H1 (cell line): ENCODE results near the gene SIAH3. TPM values are rescaled to one million over a fixed set of nuclear protein-coding genes. Genes with fewer than 3 reads are reported as not detected.

ENCODE experiments used
- CTCF ChIA-PET: fragments of 300-600 bp; sonication (Branson Sonifier 250); formaldehyde crosslinking; loops from one replicate; lab custom pipeline; 2021; ENCODE audit not compliant: partially characterized antibody; lab: Charles Lee
- POLR2A ChIA-PET: fragments of 300-600 bp; sonication (Branson Sonifier 250); formaldehyde crosslinking; loops from one replicate; lab custom pipeline; 2021; ENCODE audit warnings: inconsistent platforms; ENCODE audit not compliant: partially characterized antibody; lab: Charles Lee
- DNase-seq, 2 experiments: peaks; one replicate each; pipeline versions ENCODE4 v3.0.0 to v3.0.0-alpha.2; 2010 to 2022; ENCODE audit warnings: low spot score in 2 of 2, low read depth in 1 of 2, mixed read lengths in 1 of 2
- FAIRE-seq: peaks from 2 replicates; lab custom pipeline; 2011; peaks lifted over from hg19 to GRCh38; lab: Jason Lieb, UNC
- H2AFZ ChIP-seq: 2 replicates; pipeline ENCODE4 v1.8.1; 2012; ENCODE audit warnings: low read length, inconsistent platforms
- H2AK5ac ChIP-seq: 2 replicates; pipeline ENCODE4 v1.6.1; 2013; ENCODE audit warnings: low read depth, low read length
- H2BK120ac ChIP-seq: replicated peaks from 2 replicates; pipeline ENCODE3; 2013; ENCODE audit warnings: low read depth, low read length, inconsistent platforms
- H2BK12ac ChIP-seq: 2 replicates; pipeline ENCODE4 v1.6.1; 2013; ENCODE audit warnings: low read depth, low read length
- H2BK15ac ChIP-seq: 2 replicates; pipeline ENCODE4 v1.6.1; 2013; ENCODE audit warnings: low read length
- H2BK20ac ChIP-seq: 2 replicates; pipeline ENCODE4 v1.6.1; 2013; ENCODE audit warnings: low read length
- H2BK5ac ChIP-seq: 2 replicates; pipeline ENCODE4 v1.6.1; 2013; ENCODE audit warnings: low read depth, low read length
- H3K14ac ChIP-seq: 2 replicates; pipeline ENCODE4 v1.6.1; 2013; ENCODE audit warnings: inconsistent platforms; ENCODE audit not compliant: insufficient read length
- H3K18ac ChIP-seq: 2 replicates; pipeline ENCODE4 v1.6.1; 2013; ENCODE audit warnings: low read length; ENCODE audit errors: extremely low read depth
- H3K23ac ChIP-seq: 2 replicates; pipeline ENCODE4 v1.6.1; 2013; ENCODE audit warnings: inconsistent platforms; ENCODE audit not compliant: insufficient read length
- H3K23me2 ChIP-seq: 2 replicates; pipeline ENCODE4 v1.6.1; 2013; ENCODE audit warnings: low read depth, low read length
- H3K27ac ChIP-seq: 2 replicates; pipeline ENCODE4 v1.6.1; 2011; ENCODE audit warnings: low read depth, low read length, inconsistent platforms
- H3K27me3 ChIP-seq, 4 experiments: replicated peaks in 1 of 4; 1 replicate in 1 of 4; 2 replicates in 3 of 4; pipeline versions ENCODE4 v1.6.1 to v1.8.1; 2011 to 2013; ENCODE audit warnings: low read length in 3 of 4, mild to moderate bottlenecking in 3 of 4, inconsistent platforms in 2 of 4, mixed read lengths in 2 of 4, moderate library complexity in 1 of 4; ENCODE audit not compliant: control insufficient read depth in 3 of 4, insufficient read depth in 3 of 4; ENCODE audit errors: extremely low read depth in 1 of 4
- H3K36me3 ChIP-seq, 4 experiments: 2 replicates each; pipeline versions ENCODE4 v1.6.1 to v1.8.1; 2011 to 2013; ENCODE audit warnings: mild to moderate bottlenecking in 4 of 4, low read length in 3 of 4, moderate library complexity in 2 of 4, control low read depth in 1 of 4, inconsistent platforms in 1 of 4; ENCODE audit not compliant: insufficient read depth in 4 of 4, control insufficient read depth in 2 of 4
- H3K4ac ChIP-seq: replicated peaks from 2 replicates; pipeline ENCODE3; 2013; ENCODE audit warnings: low read length, low read depth, mixed read lengths, inconsistent platforms; ENCODE audit not compliant: insufficient read length
- H3K4me1 ChIP-seq, 4 experiments: replicated peaks in 1 of 4; 1 replicate in 1 of 4; 2 replicates in 3 of 4; pipeline versions ENCODE4 v1.6.1 to v1.8.1; 2011 to 2013; ENCODE audit warnings: low read length in 3 of 4, inconsistent platforms in 2 of 4, mixed read lengths in 1 of 4; ENCODE audit not compliant: insufficient read depth in 4 of 4, control insufficient read depth in 3 of 4
- H3K4me2 ChIP-seq, 2 experiments: 2 replicates each; pipeline versions ENCODE4 v1.6.1 to v1.8.1; 2011 to 2013; ENCODE audit warnings: low read depth in 2 of 2, low read length in 2 of 2, control low read depth in 1 of 2, inconsistent platforms in 1 of 2, mild to moderate bottlenecking in 1 of 2; ENCODE audit not compliant: insufficient read depth in 1 of 2
- H3K4me3 ChIP-seq, 4 experiments: fragments of 200-600, 300-600 bp in 1 of 4; sonication (generic), shearing (Covaris generic), sonication (Bioruptor Twin) in 1 of 4; 2 replicates each; pipeline versions ENCODE4 v1.5.1 to v1.8.1; 2011 to 2016; ENCODE audit warnings: low read length in 4 of 4, low read depth in 3 of 4, control low read depth in 2 of 4, inconsistent platforms in 2 of 4, mild to moderate bottlenecking in 2 of 4, mixed read lengths in 1 of 4, moderate library complexity in 1 of 4; ENCODE audit not compliant: insufficient read depth in 2 of 4; ENCODE audit errors: extremely low read depth in 1 of 4
- H3K56ac ChIP-seq: replicated peaks from 2 replicates; pipeline ENCODE3; 2013; ENCODE audit warnings: low read depth, mild to moderate bottlenecking, mixed read lengths, low read length, inconsistent platforms; ENCODE audit not compliant: insufficient read length
- H3K79me1 ChIP-seq: 2 replicates; pipeline ENCODE4 v1.6.1; 2013; ENCODE audit warnings: low read depth, low read length, control low read depth
- H3K79me2 ChIP-seq, 2 experiments: 2 replicates each; pipeline versions ENCODE4 v1.6.1 to v1.8.1; 2012 to 2013; ENCODE audit warnings: low read length in 2 of 2, mild to moderate bottlenecking in 2 of 2, inconsistent platforms in 1 of 2; ENCODE audit not compliant: insufficient read depth in 2 of 2, control insufficient read depth in 1 of 2
- H3K9ac ChIP-seq, 4 experiments: replicated peaks in 1 of 4; 1 replicate in 1 of 4; 2 replicates in 3 of 4; pipeline versions ENCODE4 v1.6.1 to v1.8.1; 2011 to 2013; ENCODE audit warnings: low read depth in 3 of 4, low read length in 3 of 4, control low read depth in 2 of 4, mild to moderate bottlenecking in 2 of 4, moderate library complexity in 2 of 4, inconsistent platforms in 1 of 4; ENCODE audit errors: extremely low read depth in 1 of 4
- H3K9me3 ChIP-seq, 2 experiments: 2 replicates each; pipeline versions ENCODE4 v1.6.1 to v1.8.1; 2012 to 2013; ENCODE audit warnings: mild to moderate bottlenecking in 2 of 2, moderate library complexity in 2 of 2, control low read depth in 1 of 2, inconsistent platforms in 1 of 2, low read depth in 1 of 2, low read length in 1 of 2, mixed read lengths in 1 of 2; ENCODE audit not compliant: insufficient read depth in 2 of 2
- H4K20me1 ChIP-seq, 2 experiments: replicated peaks in 1 of 2; 2 replicates each; pipeline versions ENCODE3 to v1.8.1; 2011 to 2013; ENCODE audit warnings: inconsistent platforms in 2 of 2, low read length in 2 of 2, mild to moderate bottlenecking in 1 of 2; ENCODE audit not compliant: insufficient read depth in 2 of 2, control insufficient read depth in 1 of 2
- H4K5ac ChIP-seq: 2 replicates; pipeline ENCODE4 v1.6.1; 2013; ENCODE audit warnings: low read length, low read depth, mixed read lengths, inconsistent platforms; ENCODE audit not compliant: insufficient read length
- H4K8ac ChIP-seq: 2 replicates; pipeline ENCODE4 v1.8.0; 2013; ENCODE audit warnings: mild to moderate bottlenecking, moderate library complexity, low read length, inconsistent platforms; ENCODE audit not compliant: insufficient read depth; ENCODE audit errors: extremely low read depth
- H4K91ac ChIP-seq: replicated peaks from 2 replicates; pipeline ENCODE3; 2013; ENCODE audit warnings: low read length, mixed read lengths, inconsistent platforms; ENCODE audit not compliant: insufficient read length
- BCL11A ChIP-seq, 2 experiments: IDR thresholded peaks; one replicate each; pipeline ENCODE4 v1.6.1; 2011; ENCODE audit warnings: low read depth in 2 of 2, low read length in 2 of 2, mild to moderate bottlenecking in 2 of 2
- HDAC2 ChIP-seq, 2 experiments: fragments of 300-600 bp in 1 of 2; sonication (generic) in 1 of 2; IDR thresholded peaks; 2 replicates each; pipeline ENCODE4 v1.6.1; 2011 to 2012; ENCODE audit warnings: low read depth in 2 of 2, low read length in 2 of 2, mild to moderate bottlenecking in 2 of 2, moderate library complexity in 2 of 2, borderline replicate concordance in 1 of 2, inconsistent platforms in 1 of 2
- NANOG ChIP-seq: IDR thresholded peaks from 2 replicates; pipeline ENCODE4 v1.6.1; 2011; ENCODE audit warnings: low read length, low read depth, mild to moderate bottlenecking, inconsistent platforms; ENCODE audit not compliant: insufficient read depth, poor library complexity, severe bottlenecking
- PHF8 ChIP-seq: fragments of 200-600 bp; sonication (generic); conservative IDR thresholded peaks from 2 replicates; pipeline ENCODE4 v1.7.1; 2012; ENCODE audit warnings: low read depth, mild to moderate bottlenecking, inconsistent platforms, low read length, moderate library complexity
- WGBS, 2 experiments: shearing (Covaris generic) in 1 of 2; methylation state at CpG; one replicate each; pipeline versions ENCODE4 v1.1.6 to v1.1.7; 2013 to 2015; ENCODE audit warnings: low lambda C conversion rate in 2 of 2, mixed read lengths in 2 of 2, inconsistent platforms in 1 of 2, low coverage in 1 of 2, missing lambda C conversion rate in 1 of 2; ENCODE audit not compliant: insufficient replicate concordance in 2 of 2, insufficient coverage in 1 of 2, insufficient read length in 1 of 2; ENCODE audit errors: extremely low coverage in 1 of 2, missing lambda C conversion rate in 1 of 2; 5-methylcytosine and 5-hydroxymethylcytosine counted together
- polyA plus RNA-seq, 7 experiments: library from polyadenylated mRNA; depleted of rRNA in 3 of 7; stranded (reverse) in 5 of 7; unstranded in 2 of 7; fragments of >200 nt in 5 of 7; fragments of 200-250 nt in 2 of 7; gene quantifications; 1 replicate in 5 of 7; 2 replicates in 1 of 7; 4 replicates in 1 of 7; pipeline versions ENCODE4 v1.2.1 to v1.2.3, GENCODE V29; 2011 to 2013; ENCODE audit warnings: missing spikeins in 2 of 7, mixed read lengths in 2 of 7
- total RNA-seq: library from RNA; stranded (reverse); fragmentation: NEBNext Ultra II Directional; extraction: Animal tissue kit (Norgen Biotek cat#: 25700); gene quantifications from 2 replicates; pipeline ENCODE4 v1.2.1, GENCODE V29; 2021

The SIAH3 gene
- total and polyA plus RNA-seq, 2 of the 8 experiments (the other 6 are each of a cell fraction or from before 2014, with no cell fraction given) = 0.15 to 0.17 TPM

DNA sequence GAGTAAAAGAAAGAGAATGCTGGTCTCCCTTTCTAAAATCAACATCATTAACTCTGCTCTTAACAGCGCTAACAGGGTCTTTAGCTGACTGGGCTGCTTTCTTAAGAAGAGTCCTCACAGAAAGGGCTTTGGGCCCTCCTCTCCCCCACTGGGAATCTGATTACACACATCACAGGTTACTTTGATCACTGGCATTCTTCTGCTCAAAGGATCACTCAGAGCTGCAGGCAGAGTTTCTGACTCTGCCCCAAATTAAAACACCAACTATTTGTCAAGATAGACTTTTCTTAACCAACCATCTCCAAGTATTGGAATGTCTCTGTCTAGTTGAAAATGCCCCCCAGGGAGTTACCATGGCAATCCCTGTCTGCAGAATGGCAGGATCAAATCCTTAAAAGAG, 31.1 kb upstream of the SIAH3 start:
- no peak overlapping the region for H2AFZ ChIP-seq
- no peak overlapping the region for H2BK15ac ChIP-seq
- no peaks in the 10 kb centered on the region; a peak in 1 of 8 replicates for H3K36me3 ChIP-seq
- POLR2A ChIA-PET = interaction anchor here (0.8 kb wide), 1 partner anchor 9 kb away, joined by 3 read pairs; no protein-coding TSS in a partner anchor
- DNase-seq = peak in 1 of 2 experiments; percentile 41
- H3K4me1 ChIP-seq = peaks cover 0 to 6% (median 3%) of the 10 kb centered on the region in 4 experiments; a peak in 2 of 7 replicates
- no peak overlapping the region for H3K4me2 ChIP-seq
- no peak overlapping the region for H4K91ac ChIP-seq
- peak; percentile 55 for FAIRE-seq
- H3K79me2 ChIP-seq = no peaks in the 10 kb centered on the region
- H3K27me3 ChIP-seq = peaks cover 2 to 14% (median 6%) of the 10 kb centered on the region in 4 experiments; a peak in 5 of 7 replicates
- no peak overlapping the region for H3K4ac ChIP-seq
- H4K20me1 ChIP-seq = no peaks in the 10 kb centered on the region
- H3K79me1 ChIP-seq = no peaks in the 10 kb centered on the region
- H3K23ac ChIP-seq = no peak overlapping the region
- no peak overlapping the region for H2BK12ac ChIP-seq
- no peak overlapping the region for H2AK5ac ChIP-seq
- H3K14ac ChIP-seq = no peak overlapping the region
- no peaks in the 10 kb centered on the region; a peak in 1 of 4 replicates for H3K9me3 ChIP-seq
- no peak overlapping the region for H2BK120ac ChIP-seq
- no peak overlapping the region for H3K18ac ChIP-seq
- no peak overlapping the region for H4K5ac ChIP-seq
- no peak overlapping the region for H3K9ac ChIP-seq
- 0% methylated on average over 1 of the region's 1 CpG; no CpG with 5 or more reads in 1 of the 2 experiments for WGBS, 2 experiments
- no peak overlapping the region for H2BK5ac ChIP-seq
- CTCF ChIA-PET = no interaction called here
- TF ChIP-seq NANOG = peak; percentile 91
- TF ChIP-seq PHF8 = no peak
- peak in 1 of 2 experiments; percentile 10 for TF ChIP-seq BCL11A (IDR thresholded peaks at IDR 0.05; ENCODE audit: low read depth in 2 of 2, low read length in 2 of 2)
- peak in 1 of 2 experiments; percentile 50; a peak in 1 of 4 replicates for TF ChIP-seq HDAC2 (IDR thresholded peaks at IDR 0.05; ENCODE audit: borderline replicate concordance in 1 of 2, low read depth in 2 of 2, low read length in 2 of 2)
- H3K56ac ChIP-seq = no peak overlapping the region
- no peaks in the 10 kb centered on the region for H3K23me2 ChIP-seq
- H3K4me3 ChIP-seq = no peak overlapping the region
- H3K27ac ChIP-seq = no peak overlapping the region
- no peak overlapping the region for H4K8ac ChIP-seq
- no peak overlapping the region for H2BK20ac ChIP-seq
